Measurements from ENCODE around the gene RBM23.

The RBM23 gene

GRCh38 chr14:22932146-22932545, 13.2 kb upstream of the RBM23 start:
- H3K4me3 ChIP-seq (ENCODE audit: low read length), result no peak overlapping the region
- no peak overlapping the region for H3K27ac ChIP-seq (ENCODE audit: low read depth, low read length)
- peaks cover 2% of the 10 kb centered on the region; the same call in 1 of the 2 replicates for H3K4me1 ChIP-seq (ENCODE audit: insufficient read depth, low read length)
- no peaks in the 10 kb centered on the region for H3K9me3 ChIP-seq (ENCODE audit: insufficient read depth, low read depth, low read length)
- H3K27me3 ChIP-seq (ENCODE audit: insufficient read depth, low read length), result no peaks in the 10 kb centered on the region
- no peak overlapping the region for H3K9ac ChIP-seq (ENCODE audit: low read depth, low read length)
- WGBS, result 83% methylated on average over 2 of the region's 3 CpGs
- H3K36me3 ChIP-seq (ENCODE audit: insufficient read depth, low read length), result peaks cover 3% of the 10 kb centered on the region

DNA sequence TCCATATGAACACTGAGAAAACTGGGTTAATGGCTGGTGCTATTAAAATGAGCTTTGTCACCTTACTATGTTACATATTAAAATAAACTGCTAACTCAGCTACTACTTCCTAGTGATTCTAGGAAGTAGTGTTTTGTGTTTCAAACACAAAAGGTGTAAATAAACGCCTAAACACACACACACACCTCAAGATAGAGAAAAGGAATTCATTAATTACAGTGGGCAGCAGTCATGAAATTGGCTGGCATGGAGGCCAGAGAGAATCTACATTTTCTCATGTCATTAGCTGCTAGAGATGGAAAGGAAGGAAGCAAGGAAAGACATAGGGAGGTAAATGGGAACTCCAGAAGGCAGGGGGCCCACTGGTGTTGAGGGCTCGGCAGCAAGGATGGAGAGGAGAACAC, 11.0 kb upstream of the RBM23 start:
- H3K9me3 ChIP-seq (ENCODE audit: insufficient read depth, low read depth, low read length), result no peaks in the 10 kb centered on the region
- H3K4me1 ChIP-seq (ENCODE audit: insufficient read depth, low read length), result peaks cover 2% of the 10 kb centered on the region; the same call in 1 of the 2 replicates
- H3K9ac ChIP-seq (ENCODE audit: low read depth, low read length), result peak overlapping the region; percentile 57
- WGBS, result 12% methylated on average over 1 of the region's 2 CpGs
- H3K4me3 ChIP-seq (ENCODE audit: low read length), result peak overlapping the region; percentile 79
- no peaks in the 10 kb centered on the region for H3K27me3 ChIP-seq (ENCODE audit: insufficient read depth, low read length)
- peaks cover 24% of the 10 kb centered on the region for H3K36me3 ChIP-seq (ENCODE audit: insufficient read depth, low read length)
- H3K27ac ChIP-seq (ENCODE audit: low read depth, low read length), result peak overlapping the region; percentile 10; the same call in 1 of the 2 replicates

DNA sequence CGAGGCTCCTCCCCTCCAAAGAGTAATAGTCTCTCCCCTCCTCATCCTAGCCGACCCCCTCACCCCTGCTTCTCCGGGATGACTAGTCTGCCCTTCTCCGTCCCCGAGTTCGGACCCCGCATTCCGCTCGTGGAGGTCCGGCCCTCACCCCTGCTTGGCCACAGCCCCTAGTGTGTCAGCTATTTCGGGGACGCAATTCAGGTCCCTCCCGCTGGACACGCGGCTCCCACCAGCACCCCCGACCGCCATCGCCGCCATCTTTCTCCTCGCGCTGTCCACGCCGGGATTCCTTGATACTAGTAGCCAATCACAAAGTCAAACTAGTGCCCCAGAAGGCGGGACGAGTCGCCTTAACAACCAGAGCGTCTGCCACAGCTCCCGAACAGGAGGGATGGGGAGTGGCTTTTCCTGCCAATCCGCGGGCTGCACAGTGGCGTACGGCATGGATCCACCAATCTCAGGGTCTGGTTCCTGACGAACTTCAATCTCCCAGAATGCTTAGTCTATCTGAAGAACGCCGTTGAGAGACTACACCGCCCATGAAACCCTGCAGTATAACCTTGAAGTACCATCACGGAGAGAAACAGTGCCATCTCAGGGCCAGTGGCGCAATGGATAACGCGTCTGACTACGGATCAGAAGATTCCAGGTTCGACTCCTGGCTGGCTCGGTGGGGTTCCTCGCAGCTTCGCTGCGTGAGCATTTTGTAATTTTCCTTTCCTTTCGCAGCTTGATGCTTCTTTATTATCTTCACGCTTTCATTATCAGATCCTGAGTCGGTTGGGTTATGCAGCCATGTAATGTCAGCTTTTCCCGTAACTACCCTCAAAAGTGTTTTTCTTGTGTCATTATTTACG, 10.4 kb upstream of the RBM23 start, which contains the start of gene PRMT5:
Gene PRMT5 (minus strand): TSS at position 273 of the 857 bp plus-strand sequence. CDS start 15 bp downstream, at position 258.
- no peaks in the 10 kb centered on the region for H3K27me3 ChIP-seq (ENCODE audit: insufficient read depth, low read length)
- under 1% methylated on average over 50 of the region's 51 CpGs for WGBS
- H3K36me3 ChIP-seq (ENCODE audit: insufficient read depth, low read length), result peaks cover 30% of the 10 kb centered on the region
- H3K27ac ChIP-seq (ENCODE audit: low read depth, low read length), result peak within 1 kb of the TSS; percentile 78
- peak within 1 kb of the TSS; percentile 89 for H3K9ac ChIP-seq (ENCODE audit: low read depth, low read length)
- peaks cover 2% of the 10 kb centered on the region; the same call in 1 of the 2 replicates for H3K4me1 ChIP-seq (ENCODE audit: insufficient read depth, low read length)
- peak within 1 kb of the TSS; percentile 79 for H3K4me3 ChIP-seq (ENCODE audit: low read length)
- no peaks in the 10 kb centered on the region for H3K9me3 ChIP-seq (ENCODE audit: insufficient read depth, low read depth, low read length)

DNA sequence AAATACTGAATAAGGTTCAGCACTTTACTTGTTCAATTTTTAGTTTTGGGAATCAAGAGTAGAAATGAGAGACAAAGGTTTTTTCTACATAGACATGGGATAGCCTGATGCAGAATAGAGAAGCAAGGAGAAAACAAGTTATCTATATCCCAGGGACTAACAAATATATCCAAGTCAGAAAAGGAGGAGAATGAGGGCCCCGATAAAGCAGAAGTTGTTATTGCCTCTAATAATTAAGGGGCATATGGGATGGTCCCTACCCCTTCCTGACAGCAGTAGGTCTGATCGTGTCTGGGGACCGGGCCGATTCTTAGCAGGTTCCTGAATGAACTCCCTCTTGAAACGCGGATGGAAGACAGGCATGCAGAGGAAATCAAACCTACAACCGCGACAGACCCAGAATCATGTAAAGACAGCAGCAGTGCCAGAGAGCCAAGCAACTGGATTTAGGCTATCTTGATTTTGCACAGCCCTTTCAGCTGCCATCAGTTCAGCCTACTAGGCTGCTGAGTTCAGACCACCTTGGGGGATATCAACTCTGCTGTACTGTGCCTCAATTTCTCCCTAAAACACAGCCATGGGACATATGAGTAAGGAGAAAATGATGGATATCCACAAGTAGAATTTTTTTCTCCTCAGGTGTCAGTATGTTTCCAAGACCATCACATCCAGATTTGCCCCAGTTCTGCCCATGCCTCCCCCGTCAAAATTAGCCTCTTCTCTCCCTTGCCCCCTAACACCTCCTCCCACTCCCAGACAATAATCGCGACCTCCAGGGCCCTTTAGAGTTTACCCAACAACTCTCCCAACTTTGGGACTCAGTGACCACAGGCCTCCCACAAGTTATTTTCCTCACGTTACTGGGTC, 9.5 kb upstream of the RBM23 start:
- H3K36me3 ChIP-seq (ENCODE audit: insufficient read depth, low read length), result peaks cover 38% of the 10 kb centered on the region
- peak overlapping the region; percentile 78 for H3K27ac ChIP-seq (ENCODE audit: low read depth, low read length)
- no peaks in the 10 kb centered on the region for H3K9me3 ChIP-seq (ENCODE audit: insufficient read depth, low read depth, low read length)
- H3K4me3 ChIP-seq (ENCODE audit: low read length), result peak overlapping the region; percentile 79
- peaks cover 2% of the 10 kb centered on the region; the same call in 1 of the 2 replicates for H3K4me1 ChIP-seq (ENCODE audit: insufficient read depth, low read length)
- WGBS, result 26% methylated on average over 12 of the region's 12 CpGs
- peak overlapping the region; percentile 89 for H3K9ac ChIP-seq (ENCODE audit: low read depth, low read length)
- H3K27me3 ChIP-seq (ENCODE audit: insufficient read depth, low read length), result no peaks in the 10 kb centered on the region

- Histone ChIP-seq H3K36me3 (ENCODE audit: insufficient read depth, low read length) (peaks cover 58% of the 10 kb centered on the region), H3K9me3 (ENCODE audit: insufficient read depth, low read depth, low read length) (no peaks in the 10 kb centered on the region), H3K4me3 (ENCODE audit: low read length) (no peak overlapping the region), H3K27me3 (ENCODE audit: insufficient read depth, low read length) (no peaks in the 10 kb centered on the region), H3K4me1 (ENCODE audit: insufficient read depth, low read length) (peaks cover 2% of the 10 kb centered on the region; the same call in 1 of the 2 replicates), H3K27ac (ENCODE audit: low read depth, low read length) (no peak overlapping the region), H3K9ac (ENCODE audit: low read depth, low read length) (no peak overlapping the region)
- WGBS, result 92% methylated on average over 4 of the region's 4 CpGs
Observed at GRCh38 chr14:22926316-22926715, 7.4 kb upstream of the RBM23 start.

GRCh38 chr14:22925513-22925912, 6.6 kb upstream of the RBM23 start:
- H3K9ac ChIP-seq (ENCODE audit: low read depth, low read length), result no peak overlapping the region
- WGBS, result 98% methylated on average over 8 of the region's 8 CpGs
- H3K27ac ChIP-seq (ENCODE audit: low read depth, low read length), result no peak overlapping the region

DNA sequence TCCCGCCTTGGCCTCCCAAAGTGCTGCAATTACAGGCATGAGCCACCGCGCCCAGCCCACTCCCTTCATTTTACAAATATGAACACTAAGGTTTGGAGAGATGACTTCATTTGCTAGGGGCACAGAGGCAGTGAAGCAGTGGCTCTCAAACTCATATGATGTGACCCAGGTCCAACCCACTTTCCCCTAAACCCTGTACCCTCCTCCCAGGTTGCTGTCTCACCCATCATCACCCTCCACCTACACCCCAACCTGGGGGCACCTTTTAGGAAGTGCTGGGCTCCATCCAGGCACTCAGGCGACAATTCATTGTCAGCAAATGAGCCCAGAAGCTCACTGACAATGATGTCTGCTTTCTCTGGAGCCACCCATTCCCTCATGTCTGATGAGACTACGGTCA, 4.8 kb upstream of the RBM23 start:
- Histone ChIP-seq H3K4me3 (ENCODE audit: low read length) (no peak overlapping the region), H3K4me1 (ENCODE audit: insufficient read depth, low read length) (peaks cover 9% of the 10 kb centered on the region), H3K27ac (ENCODE audit: low read depth, low read length) (no peak overlapping the region), H3K9me3 (ENCODE audit: insufficient read depth, low read depth, low read length) (no peaks in the 10 kb centered on the region), H3K9ac (ENCODE audit: low read depth, low read length) (no peak overlapping the region), H3K36me3 (ENCODE audit: insufficient read depth, low read length) (peaks cover 73% of the 10 kb centered on the region), H3K27me3 (ENCODE audit: insufficient read depth, low read length) (no peaks in the 10 kb centered on the region)
- WGBS, result 96% methylated on average over 5 of the region's 5 CpGs

More at GRCh38 chr14:22925513-22925912, 6.6 kb upstream of the RBM23 start:
- Histone ChIP-seq H3K4me1 (ENCODE audit: insufficient read depth, low read length) (peaks cover 2% of the 10 kb centered on the region; the same call in 1 of the 2 replicates), H3K36me3 (ENCODE audit: insufficient read depth, low read length) (peaks cover 66% of the 10 kb centered on the region), H3K9me3 (ENCODE audit: insufficient read depth, low read depth, low read length) (no peaks in the 10 kb centered on the region), H3K27me3 (ENCODE audit: insufficient read depth, low read length) (no peaks in the 10 kb centered on the region), H3K4me3 (ENCODE audit: low read length) (no peak overlapping the region)

GRCh38 chr14:22922294-22922693, 3.3 kb upstream of the RBM23 start:
- Histone ChIP-seq H3K36me3 (ENCODE audit: insufficient read depth, low read length) (peaks cover 75% of the 10 kb centered on the region), H3K27ac (ENCODE audit: low read depth, low read length) (no peak overlapping the region), H3K9ac (ENCODE audit: low read depth, low read length) (no peak overlapping the region), H3K27me3 (ENCODE audit: insufficient read depth, low read length) (no peaks in the 10 kb centered on the region), H3K9me3 (ENCODE audit: insufficient read depth, low read depth, low read length) (no peaks in the 10 kb centered on the region), H3K4me1 (ENCODE audit: insufficient read depth, low read length) (peaks cover 9% of the 10 kb centered on the region), H3K4me3 (ENCODE audit: low read length) (no peak overlapping the region)
- 93% methylated on average over 2 of the region's 2 CpGs for WGBS

DNA sequence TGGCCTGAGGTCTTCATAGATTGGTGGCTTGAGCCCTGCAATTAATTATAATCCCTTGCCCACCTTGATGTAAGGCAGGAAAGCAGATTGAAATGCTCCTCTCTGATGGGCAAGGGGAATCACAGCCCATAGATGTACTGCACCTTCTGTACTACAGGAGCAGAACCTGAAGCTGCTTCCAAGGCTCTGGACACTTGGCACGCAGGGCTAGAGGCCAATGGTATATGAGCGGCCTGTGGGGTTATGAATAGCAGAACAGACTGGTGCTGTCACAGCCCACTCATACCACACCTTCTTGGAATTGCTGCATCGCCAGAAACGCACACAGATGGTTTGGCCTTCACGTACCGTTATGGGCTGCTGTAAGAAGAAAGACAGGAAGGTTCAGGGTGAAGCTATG, 1.7 kb upstream of the RBM23 start:
- WGBS, result 97% methylated on average over 6 of the region's 6 CpGs
- H3K4me3 ChIP-seq (ENCODE audit: low read length), result no peak overlapping the region
- no peak overlapping the region for H3K9ac ChIP-seq (ENCODE audit: low read depth, low read length)
- peaks cover 9% of the 10 kb centered on the region for H3K4me1 ChIP-seq (ENCODE audit: insufficient read depth, low read length)
- no peak overlapping the region for H3K27ac ChIP-seq (ENCODE audit: low read depth, low read length)
- no peaks in the 10 kb centered on the region for H3K9me3 ChIP-seq (ENCODE audit: insufficient read depth, low read depth, low read length)
- H3K36me3 ChIP-seq (ENCODE audit: insufficient read depth, low read length), result peaks cover 74% of the 10 kb centered on the region
- no peaks in the 10 kb centered on the region for H3K27me3 ChIP-seq (ENCODE audit: insufficient read depth, low read length)

- Histone ChIP-seq H3K9ac (ENCODE audit: low read depth, low read length) (no peak overlapping the region), H3K4me3 (ENCODE audit: low read length) (peak overlapping the region; percentile 52)
- WGBS, result 20% methylated on average over 10 of the region's 10 CpGs
Observed at GRCh38 chr14:22919601-22919921, 612 bp upstream of the RBM23 start.

More at GRCh38 chr14:22919601-22919921, 612 bp upstream of the RBM23 start:
- Histone ChIP-seq H3K9me3 (ENCODE audit: insufficient read depth, low read depth, low read length) (no peaks in the 10 kb centered on the region), H3K27me3 (ENCODE audit: insufficient read depth, low read length) (no peaks in the 10 kb centered on the region), H3K27ac (ENCODE audit: low read depth, low read length) (peak overlapping the region; percentile 71; the same call in 1 of the 2 replicates), H3K4me1 (ENCODE audit: insufficient read depth, low read length) (peaks cover 9% of the 10 kb centered on the region), H3K36me3 (ENCODE audit: insufficient read depth, low read length) (peaks cover 64% of the 10 kb centered on the region)

Data from HUES64 (cell line).